ENCODE measurements around the gene DDIT4.
"Not testable (repeated sequence)": the region's sequence is repeated elsewhere in the genome, so short reads cannot be mapped to it uniquely, and the experiment has no call there.

Gene DDIT4

DNA sequence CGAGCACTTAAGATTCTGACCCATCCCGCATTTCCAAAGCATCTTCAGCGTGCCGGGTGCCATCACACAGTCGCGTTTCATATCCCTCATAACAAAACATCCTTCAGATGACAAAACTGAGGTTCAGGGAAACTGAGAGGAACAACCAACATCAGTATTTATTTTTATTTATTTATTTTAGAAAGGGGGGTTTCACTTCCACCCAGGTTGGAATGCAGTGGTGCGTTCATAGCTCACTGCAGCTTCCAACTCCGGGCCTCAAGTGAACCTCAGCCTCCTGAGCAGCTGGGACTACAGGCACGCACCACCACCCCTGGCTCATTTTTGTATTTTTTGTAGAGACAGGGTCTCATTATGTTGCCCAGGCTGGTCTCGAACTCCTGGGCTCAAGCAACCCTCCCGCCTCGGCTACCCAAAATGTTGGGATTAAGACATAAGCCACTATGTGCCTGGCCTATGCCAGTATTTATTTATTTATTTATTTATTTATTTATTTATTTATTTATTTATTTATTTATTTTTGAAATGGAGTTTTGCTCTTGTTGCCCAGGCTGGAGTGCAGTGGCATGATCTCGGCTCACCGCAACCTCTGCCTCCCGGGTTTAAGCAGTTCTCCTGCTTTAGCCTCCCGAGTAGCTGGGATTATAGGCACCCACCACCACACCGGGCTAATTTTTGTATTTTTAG lies 24.4 kb upstream of the DDIT4 start:
- not testable (repeated sequence) for DNase-seq (ENCODE audit: low read depth, low spot score)

DNA sequence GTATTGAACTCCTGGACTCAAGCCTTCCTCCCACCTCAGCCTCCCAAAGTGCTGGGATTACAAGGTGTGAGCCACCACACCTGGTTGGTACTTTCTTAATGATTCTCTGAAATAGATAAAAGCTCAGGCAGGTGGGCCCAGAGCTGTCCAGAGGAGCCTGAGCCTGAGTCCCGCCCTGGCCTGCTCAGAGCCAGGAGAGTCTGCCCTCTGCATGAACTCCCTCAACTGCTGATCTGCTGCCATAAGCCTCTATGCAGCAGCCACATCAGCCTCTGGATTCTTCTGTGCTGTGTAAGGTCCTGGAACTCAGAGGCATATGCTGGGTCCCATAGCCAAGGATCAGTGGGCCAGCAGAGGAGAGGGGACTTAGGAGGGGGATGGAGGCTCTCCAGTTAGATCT lies 23.1 kb upstream of the DDIT4 start:
- peak; percentile 30 for DNase-seq (ENCODE audit: low read depth, low spot score)

GRCh38 chr10:72251635-72252034 lies 22.1 kb upstream of the DDIT4 start:
- no peak for DNase-seq (ENCODE audit: low read depth, low spot score)

DNA sequence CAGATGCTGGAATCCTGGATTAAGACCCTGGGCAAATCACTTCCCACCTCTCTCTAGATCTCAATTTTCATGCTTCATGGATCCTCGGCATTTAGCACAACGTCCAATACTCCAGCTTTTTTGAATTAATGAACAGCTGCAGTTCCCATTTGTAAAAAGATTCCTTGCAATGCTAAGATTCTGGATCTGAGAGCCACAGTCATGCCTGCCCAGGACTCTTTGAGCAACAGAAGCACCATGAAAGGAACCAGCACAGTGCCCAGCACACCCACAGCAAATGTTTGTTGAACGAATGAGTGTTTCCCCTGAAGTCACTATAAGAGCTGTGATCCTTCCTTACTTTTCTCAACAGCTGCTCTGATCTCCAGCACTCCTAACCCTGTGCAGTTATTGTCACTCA lies 20.8 kb upstream of the DDIT4 start:
- DNase-seq (ENCODE audit: low read depth, low spot score) = no peak

DNA sequence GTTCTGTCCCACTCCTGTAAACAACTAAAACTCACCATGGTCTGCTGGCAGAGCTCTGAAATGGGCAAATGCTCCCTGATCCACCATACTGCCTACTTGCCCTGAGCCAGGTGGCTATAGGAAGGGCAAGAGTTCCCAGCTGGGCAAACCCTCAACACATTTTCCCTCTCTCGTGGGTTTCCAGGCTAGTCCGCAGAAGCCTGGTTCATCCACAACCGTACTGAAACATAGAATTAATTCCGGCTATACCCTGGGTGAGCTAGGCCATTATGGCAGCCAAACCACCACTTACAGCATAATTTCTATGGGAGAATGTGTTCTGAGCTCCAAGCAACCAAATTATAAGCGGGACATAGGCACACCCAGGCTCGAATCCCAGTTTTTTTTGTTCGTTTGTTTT lies 20.1 kb upstream of the DDIT4 start:
- no peak for DNase-seq (ENCODE audit: low read depth, low spot score)

- DNase-seq (ENCODE audit: low read depth, low spot score) = peak; percentile 80
Observed at GRCh38 chr10:72254813-72255568, 18.7 kb upstream of the DDIT4 start.

DNA sequence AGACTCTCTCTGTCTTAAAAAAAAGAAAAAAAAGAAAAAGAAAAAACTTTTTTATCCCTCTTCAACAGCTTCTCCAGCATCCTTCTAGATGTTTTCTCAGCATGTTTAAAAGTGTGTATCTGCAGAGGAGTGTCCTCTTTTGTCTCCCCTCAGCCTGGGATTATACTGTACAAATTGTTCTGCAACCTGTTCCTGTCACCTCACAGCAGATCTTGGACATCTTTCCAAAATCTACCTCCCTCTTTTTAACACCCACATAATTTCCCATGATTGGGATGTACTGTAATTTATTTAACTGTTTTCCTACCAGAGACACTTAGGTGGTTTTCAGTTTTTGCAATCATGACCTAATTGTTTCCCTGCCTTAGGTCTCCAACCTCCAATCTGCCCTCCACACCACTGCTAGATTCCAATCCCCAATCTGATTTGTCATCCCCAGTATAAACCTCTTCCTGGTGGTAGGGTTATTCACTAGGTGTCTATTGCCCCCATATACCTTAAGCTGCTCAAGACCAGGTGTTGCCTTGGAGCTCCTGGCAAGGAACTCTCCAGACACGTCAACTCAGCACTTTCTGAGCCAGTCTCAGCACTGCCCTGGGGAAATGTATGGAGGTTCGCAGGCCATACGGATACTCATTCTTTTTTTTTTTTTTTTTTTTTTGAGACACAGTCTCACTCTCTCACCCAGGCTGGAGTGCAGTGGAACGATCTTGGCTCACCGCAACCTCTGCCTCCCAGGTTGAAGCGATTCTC lies 17.6 kb upstream of the DDIT4 start:
- DNase-seq (ENCODE audit: low read depth, low spot score) = no peak

DNA sequence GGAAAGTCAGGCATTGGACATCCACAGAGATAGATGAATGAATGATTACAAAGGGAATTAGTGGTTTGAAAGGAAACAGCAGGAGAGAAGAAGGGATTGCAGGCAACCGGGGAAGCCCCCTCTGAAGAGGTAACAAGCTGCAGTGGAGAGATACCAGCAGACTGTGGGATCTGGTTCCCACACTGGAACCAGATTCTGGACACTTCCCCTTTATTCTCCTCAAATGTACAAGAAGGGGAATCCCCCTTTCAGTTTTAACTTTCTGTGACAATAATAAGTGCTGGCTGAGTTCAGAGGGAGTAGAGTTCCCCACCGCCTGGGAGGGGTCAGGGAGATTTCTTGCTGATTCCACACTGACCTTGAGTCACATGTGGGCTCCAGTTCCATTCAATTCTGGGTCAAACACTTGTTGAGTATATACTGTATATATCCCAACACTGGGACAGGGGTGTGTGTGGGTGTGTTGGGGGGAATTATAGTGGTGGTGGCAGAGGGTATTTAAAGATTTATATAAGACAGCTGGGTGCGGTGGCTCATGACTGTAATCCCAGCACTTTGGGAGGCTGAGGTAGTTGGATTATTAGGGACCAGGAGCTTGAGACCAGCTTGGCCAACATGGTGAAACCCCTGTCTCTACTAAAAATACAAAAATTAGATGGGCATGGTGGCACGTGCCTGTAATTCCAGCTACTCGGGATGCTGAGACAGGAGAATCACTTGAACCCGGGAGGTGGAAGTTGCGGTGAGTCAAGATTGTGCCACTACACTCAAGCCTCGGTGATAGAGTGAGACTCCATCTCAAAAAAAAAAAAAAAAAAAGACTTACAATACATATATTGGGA lies 16.5 kb upstream of the DDIT4 start:
- no peak for DNase-seq (ENCODE audit: low read depth, low spot score)

DNA sequence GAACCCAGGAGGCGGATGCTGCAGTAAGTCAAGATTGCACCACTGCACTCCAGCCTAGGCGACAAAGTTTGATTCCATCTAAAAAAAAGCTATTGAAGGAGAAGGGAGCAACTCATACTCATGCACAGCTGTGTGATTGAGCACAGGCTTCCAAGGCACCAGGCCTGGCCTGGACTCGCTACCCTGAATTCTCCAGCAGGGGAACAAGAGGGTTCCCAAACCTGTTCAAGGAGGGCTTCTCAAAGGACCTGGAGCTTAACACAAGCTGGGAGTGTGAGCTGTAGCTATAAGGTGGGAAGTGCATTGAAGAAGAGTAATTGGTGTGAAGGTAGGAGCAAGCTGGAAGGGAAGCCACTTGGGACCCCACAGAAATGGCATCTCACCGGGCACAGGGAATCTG lies 15.1 kb upstream of the DDIT4 start:
- DNase-seq (ENCODE audit: low read depth, low spot score) = no peak

GRCh38 chr10:72259491-72260238 lies 14.1 kb upstream of the DDIT4 start:
- DNase-seq (ENCODE audit: low read depth, low spot score) = peak; percentile 76

GRCh38 chr10:72260239-72260975 lies 13.3 kb upstream of the DDIT4 start:
- peak; percentile 99 for DNase-seq (ENCODE audit: low read depth, low spot score)

DNA sequence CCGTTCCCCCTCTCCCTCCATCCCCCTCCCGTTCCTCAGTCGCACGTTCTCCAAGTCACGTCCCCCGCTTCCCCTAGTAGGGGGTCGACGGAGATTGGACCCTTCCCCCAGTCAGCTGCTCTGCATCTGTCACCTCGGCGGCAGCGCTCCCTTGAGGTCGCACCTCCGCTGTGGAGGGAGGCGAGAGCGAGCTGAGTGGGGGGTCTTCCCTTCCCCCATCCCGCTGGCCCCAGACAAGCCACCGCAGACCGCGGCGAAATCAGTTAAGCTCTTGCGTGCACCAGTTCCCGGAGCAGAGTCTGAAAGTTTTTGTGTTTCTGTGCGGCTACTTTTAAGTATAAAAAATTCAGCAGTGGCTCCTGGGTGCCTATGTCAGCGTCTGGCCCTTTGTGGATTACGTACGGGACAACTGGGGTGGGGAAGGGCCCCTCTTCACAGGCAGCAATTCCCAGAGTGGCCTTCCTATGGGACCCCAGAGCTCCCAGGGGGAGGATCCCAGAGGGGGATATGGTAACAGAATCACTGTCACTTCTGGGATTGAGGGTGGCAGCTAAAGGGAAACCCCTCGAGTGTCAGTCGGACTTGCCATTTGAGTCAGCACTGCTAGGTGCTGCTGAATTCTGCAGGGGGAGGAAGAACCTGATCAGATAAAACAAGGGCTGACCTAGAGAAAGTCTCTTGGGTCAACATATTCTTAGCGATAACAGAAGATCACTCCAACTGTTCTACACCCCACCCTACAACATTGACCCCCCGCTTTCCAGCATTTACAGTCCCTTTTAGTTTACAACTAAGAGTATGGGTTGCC lies 12.5 kb upstream of the DDIT4 start:
- no peak for DNase-seq (ENCODE audit: low read depth, low spot score)

DNA sequence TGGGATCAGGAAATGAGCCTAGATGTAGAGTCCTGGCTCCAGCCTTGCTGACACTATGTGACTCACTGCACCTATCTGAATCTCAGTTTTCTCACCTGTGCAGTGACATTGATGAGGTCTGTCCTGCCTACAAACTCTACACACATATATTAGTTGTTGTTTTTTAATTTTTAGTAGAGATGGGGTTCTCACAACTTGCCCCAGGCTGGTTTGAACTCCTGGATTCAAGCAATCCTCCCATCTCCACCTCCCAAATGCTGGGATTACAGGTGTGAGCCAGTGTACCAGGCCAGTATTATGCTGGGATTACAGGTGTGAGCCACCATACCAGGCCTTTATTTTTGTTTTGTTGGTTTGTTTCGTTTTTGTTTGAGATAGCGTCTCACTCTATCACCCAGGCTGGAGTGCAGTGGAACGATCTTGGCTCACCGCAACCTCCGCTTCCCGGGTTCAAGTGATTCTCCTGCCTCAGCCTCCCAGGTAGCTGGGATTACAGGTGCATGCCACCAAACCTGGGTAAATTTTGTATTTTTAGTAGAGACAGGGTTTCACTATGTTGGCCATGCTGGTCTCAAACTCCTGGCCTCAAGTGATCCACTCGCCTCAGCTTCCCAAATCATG lies 11.8 kb upstream of the DDIT4 start:
- no peak for DNase-seq (ENCODE audit: low read depth, low spot score)

GRCh38 chr10:72263613-72264241 lies 10.0 kb upstream of the DDIT4 start:
- no peak for DNase-seq (ENCODE audit: low read depth, low spot score)

DNA sequence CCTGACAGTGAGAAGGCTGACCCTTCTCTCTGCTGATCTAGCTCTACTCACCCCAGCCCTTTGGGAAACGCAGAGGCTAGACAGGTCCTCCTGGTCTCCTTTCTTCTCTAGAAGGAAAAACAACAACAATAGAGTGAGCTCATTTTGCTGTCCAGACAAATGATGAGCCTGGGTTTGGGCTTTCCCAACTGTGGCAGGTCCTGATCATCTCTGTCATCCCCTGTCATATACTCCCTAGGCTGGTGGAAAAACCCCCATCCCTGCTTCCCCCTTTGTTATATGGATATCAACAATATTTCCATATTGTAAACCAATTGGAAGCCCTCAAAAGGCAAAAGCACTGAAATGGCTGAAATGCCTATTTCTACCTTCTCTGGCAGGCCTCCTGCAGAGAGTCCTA lies 9.2 kb upstream of the DDIT4 start:
- no peak for DNase-seq (ENCODE audit: low read depth, low spot score)

GRCh38 chr10:72265508-72265907 lies 8.2 kb upstream of the DDIT4 start:
- peak; percentile 43 for DNase-seq (ENCODE audit: low read depth, low spot score)

- no peak for DNase-seq (ENCODE audit: low read depth, low spot score)
Observed at GRCh38 chr10:72265990-72266865, 7.5 kb upstream of the DDIT4 start.

Data from ELF-1 (cell line).